Skeletal muscle satellite cell (primary cell): ENCODE measurements around the gene PPM1M.

Experiments used
- H3K27me3 ChIP-seq: 2 replicates; pipeline ENCODE4 v1.7.0; 2013; ENCODE audit warnings: low read length; ENCODE audit not compliant: control insufficient read depth, insufficient read depth
- H3K36me3 ChIP-seq: 2 replicates; pipeline ENCODE4 v1.7.0; 2013; ENCODE audit warnings: mild to moderate bottlenecking, control low read depth, low read length; ENCODE audit not compliant: insufficient read depth
- H3K4me1 ChIP-seq: 2 replicates; pipeline ENCODE4 v1.7.0; 2013; ENCODE audit warnings: low read length; ENCODE audit not compliant: control insufficient read depth, insufficient read depth
- H3K4me2 ChIP-seq: 2 replicates; pipeline ENCODE4 v1.7.0; 2013; ENCODE audit warnings: mild to moderate bottlenecking, low read length
- H3K4me3 ChIP-seq: 2 replicates; pipeline ENCODE4 v1.7.0; 2013; ENCODE audit warnings: low read length
- H3K9ac ChIP-seq: 2 replicates; pipeline ENCODE4 v1.7.0; 2013; ENCODE audit warnings: mild to moderate bottlenecking, low read depth, low read length, moderate library complexity
- H3K9me3 ChIP-seq: replicated peaks from 2 replicates; pipeline ENCODE4 v1.7.0; 2013; ENCODE audit warnings: mild to moderate bottlenecking, control low read depth, low read length

The PPM1M gene

DNA sequence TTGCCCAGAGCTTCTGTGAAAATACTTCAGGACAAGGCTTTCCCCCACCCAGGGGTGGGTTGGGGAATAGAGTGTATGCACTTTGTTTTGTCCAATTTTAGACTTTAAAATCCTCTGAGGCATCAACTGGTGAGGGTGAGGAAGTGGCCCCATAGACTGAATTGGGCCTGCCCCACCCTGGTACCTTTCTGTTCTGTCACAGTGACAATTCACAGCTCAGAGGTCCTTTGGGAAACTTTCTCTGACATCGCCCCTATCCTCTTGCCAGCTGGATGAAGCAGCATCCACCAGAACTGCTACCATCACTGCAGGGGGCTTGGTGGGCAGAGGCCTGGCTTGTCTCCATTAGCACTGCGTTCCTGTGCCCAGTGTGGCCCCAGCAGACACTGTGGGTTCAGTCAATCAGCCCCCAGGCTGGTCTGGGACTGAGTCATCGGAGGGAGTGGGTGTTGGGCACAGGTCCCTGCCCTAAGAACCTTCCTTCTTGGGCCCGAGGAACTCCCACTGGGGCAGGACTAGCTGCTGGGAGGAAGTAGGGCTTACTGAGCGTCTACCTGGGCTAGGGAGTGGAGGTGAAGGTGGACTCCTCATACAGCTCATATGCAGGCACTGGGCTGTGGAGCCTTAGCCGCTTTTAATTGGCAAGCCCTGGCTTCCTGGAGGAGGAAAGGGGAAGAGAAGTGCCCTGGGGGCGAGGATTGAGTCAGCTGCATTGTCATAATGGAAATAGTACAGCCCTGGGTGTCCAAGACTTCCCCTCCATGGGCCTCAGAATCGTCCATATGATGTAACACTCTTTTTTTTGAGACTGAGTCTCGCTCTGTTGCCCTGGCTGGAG is 1.5 kb upstream of the PPM1M start:
- H3K36me3 ChIP-seq, result peaks cover 4% of the 10 kb centered on the region
- no peak overlapping the region for H3K4me3 ChIP-seq
- H3K9ac ChIP-seq, result no peak overlapping the region
- peak overlapping the region; percentile 48 for H3K4me2 ChIP-seq
- no peaks in the 10 kb centered on the region for H3K27me3 ChIP-seq
- peaks cover 44% of the 10 kb centered on the region for H3K4me1 ChIP-seq
- H3K9me3 ChIP-seq, result no peaks in the 10 kb centered on the region

DNA sequence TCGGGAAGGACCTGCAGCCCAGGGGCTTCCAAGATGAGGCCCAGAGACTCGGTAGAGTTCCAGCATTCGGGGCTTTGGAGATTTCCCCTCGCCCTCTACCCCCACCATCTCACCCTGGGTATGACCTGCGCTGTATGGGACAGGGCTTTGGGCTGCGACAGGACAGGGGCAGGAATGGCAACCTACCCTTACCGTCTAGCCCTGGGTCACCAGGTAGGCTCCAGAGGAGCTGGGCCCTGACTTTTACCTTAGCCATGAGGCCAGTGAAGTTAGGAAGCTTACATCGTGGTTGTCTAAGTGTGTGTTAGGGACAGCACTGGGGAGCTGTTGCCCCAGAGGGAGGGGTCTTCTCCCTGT is 683 bp downstream of the PPM1M start:
- H3K4me2 ChIP-seq, result peak overlapping the region; percentile 97
- H3K4me1 ChIP-seq, result peaks cover 31% of the 10 kb centered on the region
- H3K9ac ChIP-seq, result peak overlapping the region; percentile 86
- peaks cover 23% of the 10 kb centered on the region for H3K36me3 ChIP-seq
- peak overlapping the region; percentile 80 for H3K4me3 ChIP-seq
- no peaks in the 10 kb centered on the region for H3K9me3 ChIP-seq
- no peaks in the 10 kb centered on the region for H3K27me3 ChIP-seq

DNA sequence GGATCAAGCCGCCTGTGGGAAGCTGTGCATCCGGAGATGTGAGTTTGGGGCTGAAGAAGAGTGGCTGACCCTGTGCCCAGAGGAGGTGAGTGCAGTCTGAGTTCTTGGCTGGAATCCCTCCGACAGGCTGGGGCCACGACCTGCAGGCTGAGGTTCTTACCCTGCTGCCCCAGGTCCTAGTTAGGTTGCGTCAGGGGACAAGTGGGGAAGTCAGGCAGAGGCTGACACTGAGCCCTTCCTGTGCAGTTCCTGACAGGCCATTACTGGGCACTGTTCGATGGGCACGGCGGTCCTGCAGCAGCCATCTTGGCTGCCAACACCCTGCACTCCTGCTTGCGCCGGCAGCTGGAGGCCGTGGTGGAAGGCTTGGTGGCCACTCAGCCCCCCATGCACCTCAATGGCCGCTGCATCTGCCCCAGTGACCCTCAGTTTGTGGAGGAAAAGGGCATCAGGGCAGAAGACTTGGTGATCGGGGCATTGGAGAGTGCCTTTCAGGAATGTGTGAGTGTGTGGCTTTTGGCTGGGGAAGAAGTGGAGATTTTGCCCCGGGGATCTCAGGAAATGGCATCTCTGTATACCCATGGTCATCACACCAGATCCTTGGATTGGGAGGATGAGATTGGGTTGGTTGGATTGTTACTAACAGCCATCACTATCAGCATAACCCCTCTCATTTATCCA is 1.3 kb downstream of the PPM1M start:
- Histone ChIP-seq H3K4me2 (peak overlapping the region; percentile 97), H3K4me3 (peak overlapping the region; percentile 80), H3K4me1 (peaks cover 31% of the 10 kb centered on the region), H3K36me3 (peaks cover 24% of the 10 kb centered on the region), H3K9ac (peak overlapping the region; percentile 86), H3K27me3 (no peaks in the 10 kb centered on the region), H3K9me3 (no peaks in the 10 kb centered on the region)

DNA sequence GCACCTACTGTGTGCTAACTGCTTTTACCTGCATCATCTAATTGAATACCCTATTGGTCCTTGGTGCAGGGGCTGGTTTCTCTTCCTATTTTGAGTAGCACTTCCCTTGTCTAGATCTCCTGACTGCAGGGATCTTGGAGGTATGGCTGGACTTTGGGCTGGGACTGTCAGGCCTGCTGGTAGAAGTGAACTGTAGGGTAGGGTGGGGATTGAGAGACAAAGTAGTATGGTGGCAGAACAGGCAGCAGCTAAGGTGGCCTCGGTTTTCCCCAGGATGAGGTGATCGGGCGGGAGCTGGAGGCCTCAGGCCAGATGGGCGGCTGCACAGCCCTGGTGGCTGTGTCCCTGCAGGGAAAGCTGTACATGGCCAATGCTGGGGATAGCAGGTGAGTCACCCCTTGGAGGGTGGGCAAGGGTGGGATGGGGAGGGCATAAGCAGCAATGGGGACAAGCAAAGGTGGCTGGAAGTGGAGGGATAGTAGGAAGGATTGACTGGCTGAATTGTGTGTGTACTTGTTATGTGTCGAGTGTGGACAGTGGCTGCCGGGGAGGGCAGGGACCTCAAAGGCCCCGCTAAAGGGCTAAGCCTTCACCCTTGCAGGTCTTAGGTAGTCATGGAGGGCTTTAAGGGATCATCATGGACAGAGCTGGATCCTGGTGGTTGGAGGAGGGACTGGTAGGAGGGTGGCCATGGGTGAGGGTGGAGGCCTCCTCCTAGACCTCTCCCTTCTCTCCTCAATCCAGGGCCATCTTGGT is 2.0 kb downstream of the PPM1M start:
- Histone ChIP-seq H3K4me2 (peak overlapping the region; percentile 97), H3K4me3 (no peak overlapping the region), H3K4me1 (peaks cover 31% of the 10 kb centered on the region)

DNA sequence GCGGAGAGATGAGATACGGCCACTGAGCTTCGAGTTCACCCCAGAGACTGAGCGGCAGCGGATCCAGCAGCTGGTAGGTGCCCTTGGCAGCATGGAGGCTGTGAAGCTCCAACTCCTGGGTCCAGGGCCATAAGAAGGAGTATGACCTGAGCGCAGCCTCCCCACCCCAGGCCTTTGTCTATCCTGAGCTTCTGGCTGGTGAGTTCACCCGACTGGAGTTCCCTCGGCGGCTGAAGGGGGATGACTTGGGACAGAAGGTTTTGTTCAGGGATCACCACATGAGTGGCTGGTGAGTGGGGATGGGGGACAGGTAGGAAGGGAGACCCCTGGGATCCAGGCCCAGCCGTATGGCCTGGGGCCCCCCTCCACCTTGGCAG is 2.6 kb downstream of the PPM1M start:
- Histone ChIP-seq H3K4me1 (peaks cover 34% of the 10 kb centered on the region), H3K36me3 (peaks cover 26% of the 10 kb centered on the region), H3K4me3 (no peak overlapping the region), H3K27me3 (no peaks in the 10 kb centered on the region), H3K9me3 (no peaks in the 10 kb centered on the region), H3K9ac (no peak overlapping the region), H3K4me2 (no peak overlapping the region)

More for the DNA sequence above, 2.0 kb downstream of the PPM1M start:
- Histone ChIP-seq H3K36me3 (peaks cover 24% of the 10 kb centered on the region), H3K9ac (no peak overlapping the region), H3K27me3 (no peaks in the 10 kb centered on the region), H3K9me3 (no peaks in the 10 kb centered on the region)

DNA sequence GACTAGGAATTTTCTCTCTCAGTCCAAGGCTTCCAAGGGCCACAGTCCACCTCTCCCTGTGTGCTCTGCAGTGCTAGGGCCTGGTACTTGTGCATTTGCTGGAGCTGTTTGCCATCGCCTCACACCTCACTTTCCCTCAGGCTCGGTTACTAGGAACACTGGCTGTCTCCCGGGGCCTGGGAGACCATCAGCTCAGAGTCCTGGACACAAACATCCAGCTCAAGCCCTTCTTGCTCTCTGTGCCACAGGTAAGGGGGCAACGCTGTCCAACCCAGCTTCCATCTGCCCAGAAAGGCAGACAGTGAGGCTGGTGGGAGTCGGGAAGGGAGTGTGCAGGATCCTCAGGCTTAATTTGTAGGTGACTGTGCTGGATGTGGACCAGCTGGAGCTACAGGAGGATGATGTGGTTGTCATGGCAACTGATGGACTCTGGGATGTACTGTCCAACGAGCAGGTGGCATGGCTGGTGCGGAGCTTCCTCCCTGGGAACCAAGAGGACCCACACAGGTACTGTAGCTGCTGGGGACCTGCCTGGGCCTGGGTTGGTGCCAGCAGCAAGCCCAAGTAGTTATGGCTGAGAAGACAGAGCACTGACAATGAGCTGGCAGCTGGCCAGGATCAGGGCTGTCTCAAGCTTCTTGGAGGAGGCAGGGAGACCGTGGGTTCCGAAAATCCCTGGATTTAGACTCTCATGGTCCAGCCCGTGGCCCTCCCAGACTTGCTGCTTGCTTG is 3.4 kb downstream of the PPM1M start:
- H3K36me3 ChIP-seq, result peaks cover 34% of the 10 kb centered on the region
- no peak overlapping the region for H3K4me2 ChIP-seq
- no peaks in the 10 kb centered on the region for H3K27me3 ChIP-seq
- H3K4me1 ChIP-seq, result peaks cover 39% of the 10 kb centered on the region
- H3K9ac ChIP-seq, result no peak overlapping the region
- no peaks in the 10 kb centered on the region for H3K9me3 ChIP-seq
- H3K4me3 ChIP-seq, result no peak overlapping the region

DNA sequence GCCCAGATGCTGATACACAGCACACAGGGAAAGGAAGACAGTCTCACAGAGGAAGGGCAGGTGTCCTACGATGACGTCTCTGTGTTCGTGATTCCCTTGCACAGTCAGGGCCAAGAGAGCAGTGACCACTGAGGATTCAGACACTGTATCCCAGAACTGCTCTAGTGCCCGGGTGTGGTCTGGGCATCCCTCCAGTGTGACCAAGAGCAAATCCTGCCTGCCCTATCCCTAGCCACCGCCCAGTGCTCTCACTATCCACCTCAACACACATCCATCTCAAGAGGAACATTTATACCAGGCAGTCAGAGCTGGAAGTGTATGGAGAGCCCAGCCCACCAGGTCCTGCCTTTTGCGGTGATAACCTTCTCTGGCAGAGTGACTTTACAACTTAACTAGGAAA is 4.1 kb downstream of the PPM1M start:
- no peaks in the 10 kb centered on the region for H3K27me3 ChIP-seq
- H3K36me3 ChIP-seq, result peaks cover 37% of the 10 kb centered on the region
- H3K9me3 ChIP-seq, result no peaks in the 10 kb centered on the region
- H3K4me2 ChIP-seq, result no peak overlapping the region
- no peak overlapping the region for H3K4me3 ChIP-seq
- H3K9ac ChIP-seq, result no peak overlapping the region
- peaks cover 34% of the 10 kb centered on the region for H3K4me1 ChIP-seq

DNA sequence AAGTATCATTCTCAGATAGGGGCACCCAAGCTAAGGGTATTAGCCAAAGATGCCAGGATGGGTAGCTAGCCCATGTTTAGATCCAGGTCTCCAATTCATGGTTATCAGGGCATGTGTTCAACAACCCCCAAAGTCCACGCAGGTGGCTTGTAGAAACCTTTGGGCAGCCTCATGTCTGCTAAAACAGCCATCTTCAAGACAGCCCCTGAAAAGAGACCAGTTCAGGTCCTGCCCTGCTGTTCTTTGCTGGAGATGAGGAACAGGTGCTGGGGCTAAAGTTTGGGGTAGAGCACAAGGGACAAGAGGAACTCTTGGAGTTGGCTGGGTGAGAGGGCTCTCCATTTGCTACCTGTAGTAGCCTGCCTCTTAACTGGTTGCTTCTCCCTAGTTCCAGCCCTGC is 4.6 kb downstream of the PPM1M start:
- Histone ChIP-seq H3K9me3 (no peaks in the 10 kb centered on the region), H3K27me3 (no peaks in the 10 kb centered on the region), H3K4me2 (no peak overlapping the region), H3K9ac (no peak overlapping the region), H3K36me3 (peaks cover 37% of the 10 kb centered on the region), H3K4me1 (peaks cover 29% of the 10 kb centered on the region), H3K4me3 (no peak overlapping the region)

DNA sequence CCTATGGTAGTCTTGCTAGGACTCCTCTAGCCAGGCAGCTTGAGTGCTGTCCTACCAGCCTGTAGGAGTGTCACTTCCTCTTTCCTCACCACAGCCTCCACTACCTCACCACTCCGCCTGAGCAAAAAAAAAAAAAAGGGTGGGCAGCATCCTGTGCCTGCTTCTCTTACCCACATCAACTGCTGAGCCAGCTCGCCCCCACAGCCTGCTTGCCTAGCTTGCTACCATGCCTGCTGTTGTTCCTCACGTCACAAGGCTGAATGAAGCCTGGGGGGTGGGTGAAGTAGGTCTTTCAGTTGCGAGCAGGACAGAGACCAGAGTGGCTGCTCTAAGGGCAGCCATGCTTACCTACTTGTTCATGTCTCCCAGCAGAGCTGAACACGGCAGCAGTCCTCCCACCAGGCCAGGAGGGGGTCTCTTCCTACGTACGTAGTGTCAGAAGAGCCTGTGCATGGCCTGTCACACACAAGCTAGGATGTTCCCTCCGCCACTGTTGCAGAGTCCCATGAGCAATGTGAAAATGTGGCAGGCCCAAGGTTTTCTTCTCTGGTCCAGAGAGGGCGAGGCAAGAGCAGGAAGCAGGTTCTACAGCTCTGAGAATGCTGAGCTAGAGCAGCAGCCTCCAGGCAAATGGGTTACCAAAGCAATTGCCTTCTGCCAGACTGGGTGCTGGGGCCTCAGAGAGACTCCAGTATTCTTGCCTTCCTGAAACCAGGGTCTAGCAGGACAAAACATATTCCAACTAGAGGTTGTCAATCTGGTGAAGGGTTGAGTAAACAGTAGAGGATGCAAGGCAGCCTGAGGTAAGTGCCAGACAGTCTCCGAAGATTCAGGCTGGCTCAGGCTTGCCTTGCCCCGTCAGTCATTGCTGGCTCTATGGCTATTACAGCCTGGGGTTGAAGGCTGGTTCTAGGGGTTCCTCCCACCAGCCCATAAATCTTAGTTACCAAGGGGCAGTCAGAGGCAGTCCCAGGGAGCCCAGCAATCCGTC is 8.1 kb downstream of the PPM1M start:
- Histone ChIP-seq H3K9me3 (no peaks in the 10 kb centered on the region), H3K4me3 (no peak overlapping the region), H3K36me3 (peaks cover 72% of the 10 kb centered on the region), H3K4me2 (no peak overlapping the region), H3K9ac (no peak overlapping the region), H3K27me3 (no peaks in the 10 kb centered on the region), H3K4me1 (peaks cover 13% of the 10 kb centered on the region)

DNA sequence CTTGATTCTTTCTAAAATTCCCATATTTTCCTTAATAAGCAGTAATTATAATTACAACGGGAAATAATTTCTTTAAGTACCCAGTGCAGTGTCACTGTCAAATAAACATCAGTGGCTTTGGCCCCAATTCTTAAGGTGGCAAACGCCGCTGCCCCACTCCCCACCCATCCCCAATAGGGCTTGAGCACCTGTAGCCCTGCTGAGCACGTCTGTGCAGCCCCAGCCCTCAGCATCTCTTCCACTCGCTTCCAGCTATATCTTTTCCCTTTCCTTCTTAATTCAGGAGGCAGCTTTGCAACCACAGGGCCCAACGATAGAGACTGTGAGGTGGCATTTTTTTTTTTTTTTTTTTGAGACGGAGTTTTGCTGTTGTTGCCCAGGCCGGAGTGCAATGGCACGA is 9.0 kb downstream of the PPM1M start:
- no peaks in the 10 kb centered on the region for H3K27me3 ChIP-seq

More for the DNA sequence above, 9.0 kb downstream of the PPM1M start:
- Histone ChIP-seq H3K9me3 (no peaks in the 10 kb centered on the region), H3K4me2 (no peak overlapping the region), H3K9ac (no peak overlapping the region), H3K36me3 (peaks cover 72% of the 10 kb centered on the region), H3K4me1 (peaks cover 13% of the 10 kb centered on the region), H3K4me3 (no peak overlapping the region)
